22Rv1 (cell line): ENCODE results near the gene NOXA1.

Experiments
- H3K27ac ChIP-seq: fragments of 450-650 bp; 2 replicates; pipeline ENCODE4 v1.5.1; 2017
- CTCF ChIP-seq: fragments of 450-650 bp; IDR thresholded peaks from 2 replicates; pipeline ENCODE4 v1.5.1; 2017; ENCODE audit warnings: mild to moderate bottlenecking
- ZFX ChIP-seq: fragments of 450-650 bp; IDR thresholded peaks from 2 replicates; pipeline ENCODE4 v1.6.1; 2017; ENCODE audit warnings: antibody characterized with exemption, borderline replicate concordance

The NOXA1 gene

GRCh38 chr9:137395666-137396010, 27.6 kb upstream of the NOXA1 start:
- TF ChIP-seq ZFX (no peak), CTCF (no peak)
- H3K27ac ChIP-seq: no peak overlapping the region

- H3K27ac ChIP-seq: no peak overlapping the region
- TF ChIP-seq ZFX (no peak), CTCF (no peak)
Observed at GRCh38 chr9:137396227-137396626, 27.0 kb upstream of the NOXA1 start.

DNA sequence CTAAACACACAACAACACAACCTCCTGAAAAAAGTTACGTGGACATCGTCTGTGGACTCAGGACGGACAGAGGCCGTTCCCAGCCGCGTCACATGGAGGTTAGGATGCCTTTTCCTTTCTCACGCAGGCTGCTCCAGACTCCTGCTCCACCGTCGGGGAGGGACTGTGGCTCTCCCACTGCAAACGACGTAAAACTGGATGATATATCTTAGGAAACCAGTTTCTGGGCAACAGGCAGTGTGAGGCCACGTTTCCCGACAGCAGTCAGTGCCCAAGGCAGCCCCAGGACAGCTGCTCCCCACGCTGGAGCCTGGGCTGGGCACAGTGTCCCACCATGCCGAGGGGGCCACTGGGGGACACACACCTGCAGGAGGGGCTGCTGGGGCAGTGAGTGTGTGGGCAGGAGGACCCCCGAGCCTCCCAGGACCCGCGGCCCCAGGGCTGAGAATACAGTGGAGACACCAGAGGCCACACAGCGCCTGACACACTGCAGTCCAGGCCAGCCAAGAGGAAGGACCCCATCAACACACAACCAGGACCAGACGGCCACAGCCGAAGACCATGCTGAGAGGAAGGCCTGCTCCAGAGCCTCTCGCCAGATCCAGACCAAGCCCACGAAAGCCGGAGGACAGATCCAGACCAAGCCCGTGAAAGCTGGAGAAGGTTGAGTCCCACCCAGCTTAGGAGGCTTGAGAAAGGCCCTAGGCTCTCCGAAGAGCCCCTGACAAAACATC, 26.4 kb upstream of the NOXA1 start:
- no peak overlapping the region for H3K27ac ChIP-seq
- TF ChIP-seq CTCF: no peak
- no peak for TF ChIP-seq ZFX

DNA sequence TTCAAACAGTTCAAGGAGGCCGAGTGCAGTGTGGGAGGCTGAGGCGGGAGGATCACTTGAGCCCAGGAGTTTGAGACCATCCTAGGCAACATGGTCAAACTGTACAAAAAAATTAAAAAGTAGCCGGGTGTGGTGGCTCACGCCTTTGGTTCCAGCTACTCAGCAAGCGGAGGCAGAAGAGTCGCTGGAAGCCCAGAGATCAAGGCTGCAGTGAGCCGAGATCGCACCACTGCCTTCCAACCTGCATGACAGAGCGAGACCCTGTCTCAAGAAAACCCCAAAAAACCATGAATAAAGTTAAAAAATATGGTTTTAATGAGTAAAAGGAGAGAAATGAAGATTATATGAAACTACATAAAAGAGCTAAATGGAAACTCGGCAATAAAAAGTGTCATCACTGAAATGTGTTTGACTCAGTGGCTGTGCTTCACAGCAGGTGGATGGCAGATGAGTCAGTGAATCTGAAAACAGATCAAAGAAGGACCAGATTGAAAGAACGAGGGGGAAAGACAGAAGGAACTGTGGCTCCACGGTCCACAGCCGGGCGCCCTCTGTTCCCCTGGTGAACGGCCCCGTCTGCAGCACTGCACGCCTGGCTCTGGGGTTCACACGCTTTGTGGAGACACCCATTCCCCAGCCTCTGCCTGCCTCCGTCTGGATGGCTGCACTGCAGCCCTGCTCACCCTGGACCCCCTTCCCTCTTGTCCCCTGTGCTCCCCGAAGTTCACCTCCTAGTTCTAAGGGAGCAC, 25.3 kb upstream of the NOXA1 start:
- H3K27ac ChIP-seq: no peak overlapping the region
- no peak for TF ChIP-seq CTCF
- no peak for TF ChIP-seq ZFX

GRCh38 chr9:137398561-137399468, 24.4 kb upstream of the NOXA1 start:
- no peak overlapping the region for H3K27ac ChIP-seq
- no peak for TF ChIP-seq CTCF
- TF ChIP-seq ZFX: no peak

GRCh38 chr9:137402746-137403145, 20.4 kb upstream of the NOXA1 start:
- TF ChIP-seq CTCF (no peak), ZFX (no peak)
- no peak overlapping the region for H3K27ac ChIP-seq

DNA sequence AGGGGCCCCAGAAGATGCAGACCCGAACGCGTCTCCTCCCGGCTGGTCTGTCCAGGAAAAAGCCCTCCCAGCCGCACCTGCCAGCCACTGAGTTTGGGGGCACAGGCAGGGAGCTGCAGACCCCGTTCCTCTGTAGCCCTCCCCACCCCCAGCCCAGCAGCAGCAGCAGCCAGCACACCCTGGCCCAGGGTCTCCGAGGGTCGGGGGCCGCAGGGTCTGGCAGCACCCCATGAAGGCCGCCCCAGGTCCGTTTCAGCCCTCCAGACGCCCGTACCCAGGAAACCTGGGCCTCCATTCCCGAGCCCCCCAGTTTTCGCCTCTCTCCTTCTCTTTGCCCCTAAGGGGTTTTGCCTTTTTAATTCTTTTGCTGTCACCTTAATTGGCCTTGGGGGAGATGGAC, 19.9 kb upstream of the NOXA1 start:
- TF ChIP-seq ZFX (no peak), CTCF (no peak)

More for the DNA sequence above, 19.9 kb upstream of the NOXA1 start:
- H3K27ac ChIP-seq: no peak overlapping the region
